Measurements from ENCODE around the gene RET.

Gene RET

GRCh38 chr10:43128958-43129706 is 52.3 kb downstream of the RET start:
- H2BK120ac ChIP-seq (ENCODE audit: low read depth, low read length) = no peak overlapping the region
- H2BK5ac ChIP-seq (ENCODE audit: low read length) = no peak overlapping the region
- no peaks in the 10 kb centered on the region for H3K36me3 ChIP-seq (replicated peaks in 1 of 2; ENCODE audit: control insufficient read depth in 2 of 2, insufficient read depth in 2 of 2, low read length in 2 of 2)
- no peaks in the 10 kb centered on the region for H3K79me1 ChIP-seq (ENCODE audit: low read depth, low read length)
- H2AFZ ChIP-seq (ENCODE audit: low read length) = peak overlapping the region; percentile 15
- H4K8ac ChIP-seq (ENCODE audit: low read depth, low read length) = no peak overlapping the region
- no peak for DNase-seq (ENCODE audit: low spot score)
- H2BK15ac ChIP-seq (ENCODE audit: low read length) = no peak overlapping the region
- H3K18ac ChIP-seq (ENCODE audit: low read length) = no peak overlapping the region
- no CpG with 5 or more reads among the region's 6 CpGs for WGBS, 2 donors (ENCODE audit: extremely low coverage in 2 of 2, insufficient read length in 2 of 2, insufficient replicate concordance in 1 of 2)
- no peak overlapping the region for H3K23ac ChIP-seq (ENCODE audit: low read depth, low read length, poor library complexity)
- H3K4me1 ChIP-seq (ENCODE audit: control insufficient read depth in 2 of 2, insufficient read depth in 1 of 2, low read depth in 1 of 2, low read length in 2 of 2) = no peaks in the 10 kb centered on the region
- H3K9me3 ChIP-seq (replicated peaks in 1 of 2; ENCODE audit: control insufficient read depth in 2 of 2, insufficient read depth in 1 of 2, low read depth in 1 of 2, low read length in 2 of 2) = no peaks in the 10 kb centered on the region
- peaks cover 0 to 21% (median 0%) of the 10 kb centered on the region in 3 experiments for H3K27me3 ChIP-seq (ENCODE audit: control insufficient read depth in 3 of 3, insufficient read depth in 3 of 3, low read depth in 1 of 3, low read length in 3 of 3)
- no peak overlapping the region for H3K4me2 ChIP-seq (ENCODE audit: insufficient read depth, low read length, poor library complexity, severe bottlenecking)
- no peak overlapping the region for H3K14ac ChIP-seq (ENCODE audit: low read length)
- H3K9ac ChIP-seq (ENCODE audit: low read depth, low read length, poor library complexity) = no peak overlapping the region
- no peak overlapping the region for H3K4ac ChIP-seq (ENCODE audit: low read length)
- H3K27ac ChIP-seq (replicated peaks; ENCODE audit: low read length) = no peak overlapping the region
- H2BK12ac ChIP-seq (ENCODE audit: low read length) = no peak overlapping the region
- H3K4me3 ChIP-seq (ENCODE audit: low read length in 2 of 2) = no peak overlapping the region
- H2AK5ac ChIP-seq (ENCODE audit: low read depth, low read length) = no peak overlapping the region
- no peak overlapping the region for H4K91ac ChIP-seq (ENCODE audit: low read depth, low read length, poor library complexity)

- H3K4me3 ChIP-seq (ENCODE audit: low read length in 2 of 2) = no peak overlapping the region
- H3K4me2 ChIP-seq (ENCODE audit: insufficient read depth, low read length, poor library complexity, severe bottlenecking) = no peak overlapping the region
- H2AFZ ChIP-seq (ENCODE audit: low read length) = no peak overlapping the region
- H3K9ac ChIP-seq (ENCODE audit: low read depth, low read length, poor library complexity) = no peak overlapping the region
- no peaks in the 10 kb centered on the region for H3K36me3 ChIP-seq (replicated peaks in 1 of 2; ENCODE audit: control insufficient read depth in 2 of 2, insufficient read depth in 2 of 2, low read length in 2 of 2)
- no peak overlapping the region for H2AK5ac ChIP-seq (ENCODE audit: low read depth, low read length)
- H2BK12ac ChIP-seq (ENCODE audit: low read length) = no peak overlapping the region
- no peak overlapping the region for H2BK15ac ChIP-seq (ENCODE audit: low read length)
- no peaks in the 10 kb centered on the region for H3K4me1 ChIP-seq (ENCODE audit: control insufficient read depth in 2 of 2, insufficient read depth in 1 of 2, low read depth in 1 of 2, low read length in 2 of 2)
- DNase-seq (ENCODE audit: low spot score) = no peak
- H2BK5ac ChIP-seq (ENCODE audit: low read length) = no peak overlapping the region
- no peak overlapping the region for H3K27ac ChIP-seq (replicated peaks; ENCODE audit: low read length)
- H4K8ac ChIP-seq (ENCODE audit: low read depth, low read length) = no peak overlapping the region
- no peaks in the 10 kb centered on the region for H3K79me1 ChIP-seq (ENCODE audit: low read depth, low read length)
- H3K27me3 ChIP-seq (ENCODE audit: control insufficient read depth in 3 of 3, insufficient read depth in 3 of 3, low read depth in 1 of 3, low read length in 3 of 3) = peaks cover 0 to 18% (median 0%) of the 10 kb centered on the region in 3 experiments
- no peak overlapping the region for H3K14ac ChIP-seq (ENCODE audit: low read length)
- no peak overlapping the region for H2BK120ac ChIP-seq (ENCODE audit: low read depth, low read length)
- WGBS, 2 donors (ENCODE audit: extremely low coverage in 2 of 2, insufficient read length in 2 of 2, insufficient replicate concordance in 1 of 2) = no CpG with 5 or more reads among the region's 18 CpGs
- no peak overlapping the region for H4K91ac ChIP-seq (ENCODE audit: low read depth, low read length, poor library complexity)
- no peak overlapping the region for H3K23ac ChIP-seq (ENCODE audit: low read depth, low read length, poor library complexity)
- H3K4ac ChIP-seq (ENCODE audit: low read length) = no peak overlapping the region
- no peak overlapping the region for H3K18ac ChIP-seq (ENCODE audit: low read length)
- no peaks in the 10 kb centered on the region for H3K9me3 ChIP-seq (replicated peaks in 1 of 2; ENCODE audit: control insufficient read depth in 2 of 2, insufficient read depth in 1 of 2, low read depth in 1 of 2, low read length in 2 of 2)
Measured at GRCh38 chr10:43130770-43131171, 53.9 kb downstream of the RET start.

GRCh38 chr10:43131256-43131655 is 54.4 kb downstream of the RET start:
- peaks cover 0 to 18% (median 0%) of the 10 kb centered on the region in 3 experiments for H3K27me3 ChIP-seq (ENCODE audit: control insufficient read depth in 3 of 3, insufficient read depth in 3 of 3, low read depth in 1 of 3, low read length in 3 of 3)
- H3K18ac ChIP-seq (ENCODE audit: low read length) = no peak overlapping the region
- no peak overlapping the region for H4K91ac ChIP-seq (ENCODE audit: low read depth, low read length, poor library complexity)
- H2AFZ ChIP-seq (ENCODE audit: low read length) = no peak overlapping the region
- H2AK5ac ChIP-seq (ENCODE audit: low read depth, low read length) = no peak overlapping the region
- no peak overlapping the region for H4K8ac ChIP-seq (ENCODE audit: low read depth, low read length)
- H3K36me3 ChIP-seq (replicated peaks in 1 of 2; ENCODE audit: control insufficient read depth in 2 of 2, insufficient read depth in 2 of 2, low read length in 2 of 2) = no peaks in the 10 kb centered on the region
- no peak overlapping the region for H3K23ac ChIP-seq (ENCODE audit: low read depth, low read length, poor library complexity)
- no peak overlapping the region for H2BK120ac ChIP-seq (ENCODE audit: low read depth, low read length)
- no peak overlapping the region for H3K14ac ChIP-seq (ENCODE audit: low read length)
- no peak overlapping the region for H3K4me3 ChIP-seq (ENCODE audit: low read length in 2 of 2)
- DNase-seq (ENCODE audit: low spot score) = no peak
- no peak overlapping the region for H2BK12ac ChIP-seq (ENCODE audit: low read length)
- H3K4me1 ChIP-seq (ENCODE audit: control insufficient read depth in 2 of 2, insufficient read depth in 1 of 2, low read depth in 1 of 2, low read length in 2 of 2) = no peaks in the 10 kb centered on the region
- no peak overlapping the region for H3K4me2 ChIP-seq (ENCODE audit: insufficient read depth, low read length, poor library complexity, severe bottlenecking)
- no peaks in the 10 kb centered on the region for H3K9me3 ChIP-seq (replicated peaks in 1 of 2; ENCODE audit: control insufficient read depth in 2 of 2, insufficient read depth in 1 of 2, low read depth in 1 of 2, low read length in 2 of 2)
- no CpG with 5 or more reads among the region's 11 CpGs for whole genome bisulfite sequencing, 2 donors (ENCODE audit: extremely low coverage in 2 of 2, insufficient read length in 2 of 2, insufficient replicate concordance in 1 of 2)
- no peak overlapping the region for H2BK15ac ChIP-seq (ENCODE audit: low read length)
- no peak overlapping the region for H2BK5ac ChIP-seq (ENCODE audit: low read length)
- H3K9ac ChIP-seq (ENCODE audit: low read depth, low read length, poor library complexity) = no peak overlapping the region
- H3K4ac ChIP-seq (ENCODE audit: low read length) = no peak overlapping the region
- H3K27ac ChIP-seq (replicated peaks; ENCODE audit: low read length) = no peak overlapping the region
- no peaks in the 10 kb centered on the region for H3K79me1 ChIP-seq (ENCODE audit: low read depth, low read length)

- no peak overlapping the region for H2BK15ac ChIP-seq (ENCODE audit: low read length)
- H3K4me1 ChIP-seq (ENCODE audit: control insufficient read depth in 2 of 2, insufficient read depth in 1 of 2, low read depth in 1 of 2, low read length in 2 of 2) = peaks cover 0 to 1% of the 10 kb centered on the region in 2 donors
- no peaks in the 10 kb centered on the region for H3K9me3 ChIP-seq (replicated peaks in 1 of 2; ENCODE audit: control insufficient read depth in 2 of 2, insufficient read depth in 1 of 2, low read depth in 1 of 2, low read length in 2 of 2)
- H2AK5ac ChIP-seq (ENCODE audit: low read depth, low read length) = no peak overlapping the region
- H4K91ac ChIP-seq (ENCODE audit: low read depth, low read length, poor library complexity) = no peak overlapping the region
- no peak overlapping the region for H3K14ac ChIP-seq (ENCODE audit: low read length)
- no peak overlapping the region for H3K4ac ChIP-seq (ENCODE audit: low read length)
- no peak overlapping the region for H2AFZ ChIP-seq (ENCODE audit: low read length)
- H2BK12ac ChIP-seq (ENCODE audit: low read length) = no peak overlapping the region
- H3K23ac ChIP-seq (ENCODE audit: low read depth, low read length, poor library complexity) = no peak overlapping the region
- H3K18ac ChIP-seq (ENCODE audit: low read length) = no peak overlapping the region
- H3K79me1 ChIP-seq (ENCODE audit: low read depth, low read length) = no peaks in the 10 kb centered on the region
- H3K36me3 ChIP-seq (replicated peaks in 1 of 2; ENCODE audit: control insufficient read depth in 2 of 2, insufficient read depth in 2 of 2, low read length in 2 of 2) = peaks cover 0 to 3% of the 10 kb centered on the region in 2 donors
- no peak overlapping the region for H3K27ac ChIP-seq (replicated peaks; ENCODE audit: low read length)
- H3K4me3 ChIP-seq (ENCODE audit: low read length in 2 of 2) = no peak overlapping the region
- H2BK5ac ChIP-seq (ENCODE audit: low read length) = no peak overlapping the region
- no peak overlapping the region for H3K9ac ChIP-seq (ENCODE audit: low read depth, low read length, poor library complexity)
- no peak overlapping the region for H2BK120ac ChIP-seq (ENCODE audit: low read depth, low read length)
- no peak overlapping the region for H3K4me2 ChIP-seq (ENCODE audit: insufficient read depth, low read length, poor library complexity, severe bottlenecking)
- H3K27me3 ChIP-seq (ENCODE audit: control insufficient read depth in 3 of 3, insufficient read depth in 3 of 3, low read depth in 1 of 3, low read length in 3 of 3) = peaks cover 0 to 15% (median 0%) of the 10 kb centered on the region in 3 experiments
- no peak for DNase-seq (ENCODE audit: low spot score)
- no CpG with 5 or more reads among the region's 6 CpGs for WGBS, 2 donors (ENCODE audit: extremely low coverage in 2 of 2, insufficient read length in 2 of 2, insufficient replicate concordance in 1 of 2)
- no peak overlapping the region for H4K8ac ChIP-seq (ENCODE audit: low read depth, low read length)
Measured at GRCh38 chr10:43131906-43132305, 55.0 kb downstream of the RET start.
